GM12878 (cell line): ENCODE measurements around the gene OR1I1. TPM values are rescaled to one million over a fixed set of nuclear protein-coding genes. Genes with fewer than 3 reads are reported as not detected.

ENCODE experiments used
- ATAC-seq: fragments of 200-7000 bp; cut with Tn5 transposase; 3 replicates; pipeline ENCODE4 v1.9.1; 2020; ENCODE audit warnings: mild to moderate bottlenecking, moderate library complexity
- BruUV-seq: library from RNA; stranded (reverse); fragments of 400-500 nt; replicated peaks from 2 replicates; lab custom pipeline; 2021; lab: Mats Ljungman, UMichigan
- CTCF ChIA-PET: fragments of 300-600 bp; sonication (Branson Sonifier 250); formaldehyde crosslinking; extraction: SDS; loops from one replicate; lab custom pipeline; 2021; ENCODE audit warnings: inconsistent platforms; lab: Yijun Ruan, JAX
- POLR2A ChIA-PET: fragments of 350-600 bp; formaldehyde crosslinking; extraction: SDS; loops from one replicate; lab custom pipeline; 2021; ENCODE audit warnings: inconsistent platforms; lab: Charles Lee
- RAD21 ChIA-PET: fragments of 300-600 bp; sonication (Branson Sonifier 250); formaldehyde crosslinking; loops from one replicate; lab custom pipeline; 2023; ENCODE audit warnings: antibody characterized with exemption; ENCODE audit not compliant: unreplicated experiment; lab: Charles Lee
- SMC1A ChIA-PET: fragments of 300-600 bp; sonication (Branson Sonifier 250); formaldehyde crosslinking; loops from one replicate; lab custom pipeline; 2023; ENCODE audit not compliant: unreplicated experiment, uncharacterized antibody; lab: Charles Lee
- DNase-seq: peaks from one replicate; pipeline ENCODE4 v3.0.0-alpha.2; 2011; ENCODE audit warnings: low read depth, low spot score
- FAIRE-seq: peaks from 3 replicates; lab custom pipeline; 2011; peaks lifted over from hg19 to GRCh38; lab: Jason Lieb, UNC
- H2AFZ ChIP-seq: 2 replicates; pipeline ENCODE4 v1.6.0; 2011; ENCODE audit warnings: low read depth, low read length, control low read depth; ENCODE audit not compliant: control insufficient read depth
- H3K27ac ChIP-seq: 2 replicates; pipeline ENCODE4 v1.5.1; 2011; ENCODE audit warnings: control low read depth; ENCODE audit not compliant: control insufficient read depth, insufficient read depth
- H3K27me3 ChIP-seq, 2 experiments: replicated peaks in 1 of 2; 2 replicates each; pipeline versions ENCODE4 v1.6.0 to v1.6.1; 2011; ENCODE audit warnings: low read length in 1 of 2; ENCODE audit not compliant: control insufficient read depth in 2 of 2, insufficient read depth in 2 of 2
- H3K36me3 ChIP-seq, 2 experiments: 2 replicates each; pipeline ENCODE4 v1.5.1; 2011; ENCODE audit warnings: low read length in 1 of 2; ENCODE audit not compliant: control insufficient read depth in 2 of 2, insufficient read depth in 2 of 2
- H3K4me1 ChIP-seq: 2 replicates; pipeline ENCODE4 v1.6.1; 2011; ENCODE audit warnings: mild to moderate bottlenecking, low read length, moderate library complexity, mixed read lengths; ENCODE audit not compliant: control insufficient read depth, insufficient read depth
- H3K4me2 ChIP-seq: 2 replicates; pipeline ENCODE4 v1.6.0; 2011; ENCODE audit warnings: control low read depth; ENCODE audit not compliant: control insufficient read depth, insufficient read depth
- H3K4me3 ChIP-seq: fragments of 200-600 bp; sonication (generic); 2 replicates; pipeline ENCODE4 v1.5.1; 2016
- H3K79me2 ChIP-seq: 2 replicates; pipeline ENCODE4 v1.6.0; 2011; ENCODE audit warnings: low read length; ENCODE audit not compliant: control insufficient read depth, insufficient read depth
- H3K9ac ChIP-seq: 2 replicates; pipeline ENCODE4 v1.8.0; 2011; ENCODE audit warnings: low read length, control low read depth, mixed read lengths; ENCODE audit not compliant: control insufficient read depth, insufficient read depth
- H3K9me3 ChIP-seq: replicated peaks from 3 replicates; pipeline ENCODE4 v1.5.1; 2011; ENCODE audit warnings: mild to moderate bottlenecking, low read length; ENCODE audit not compliant: control insufficient read depth, insufficient read depth
- H4K20me1 ChIP-seq: 2 replicates; pipeline ENCODE4 v1.6.0; 2011; ENCODE audit not compliant: control insufficient read depth, insufficient read depth
- IRF5 ChIP-seq: fragments of 450-650 bp; IDR thresholded peaks from 2 replicates; pipeline ENCODE4 v1.6.1; 2017; ENCODE audit warnings: borderline replicate concordance
- RAD51 ChIP-seq: fragments of 450-650 bp; IDR thresholded peaks from 2 replicates; pipeline ENCODE4 v1.6.1; 2016; ENCODE audit warnings: moderate library complexity, mild to moderate bottlenecking, inconsistent platforms
- SP1 ChIP-seq: IDR thresholded peaks from one replicate; pipeline ENCODE4 v1.6.1; 2011; ENCODE audit warnings: low read depth, low read length
- SUZ12 ChIP-seq: fragments of 200-600 bp; sonication (generic); IDR thresholded peaks from one replicate; pipeline ENCODE4 v1.6.1; 2018; ENCODE audit warnings: antibody characterized with exemption, mild to moderate bottlenecking; ENCODE audit not compliant: unreplicated experiment
- TCF12 ChIP-seq: IDR thresholded peaks from 2 replicates; pipeline ENCODE4 v1.6.1; 2011; ENCODE audit warnings: low read depth, mild to moderate bottlenecking, low read length
- ZNF207 ChIP-seq: fragments of 450-650 bp; IDR thresholded peaks from 2 replicates; pipeline ENCODE4 v1.6.1; 2014; ENCODE audit warnings: antibody characterized with exemption, mild to moderate bottlenecking, borderline replicate concordance
- ZNF384 ChIP-seq: IDR thresholded peaks from 2 replicates; pipeline ENCODE4 v1.6.1; 2012; ENCODE audit warnings: low read depth, mild to moderate bottlenecking, low read length, improper control_type of control experiment, borderline replicate concordance
- WGBS: methylation state at CpG from one replicate; pipeline ENCODE4 v1.1.6; 2016; ENCODE audit warnings: low lambda C conversion rate; ENCODE audit not compliant: insufficient replicate concordance, insufficient coverage; ENCODE audit errors: missing lambda C conversion rate; 5-methylcytosine and 5-hydroxymethylcytosine counted together
- in situ Hi-C: fragments of 300-500 bp; cut with MboI; formaldehyde crosslinking; loops from 9 replicates; pipeline ENCODE4 v1.14.3; 2018; ENCODE audit warnings: mixed read lengths
- intact Hi-C: fragments of 100-400 bp; cut with micrococcal nuclease; formaldehyde crosslinking; loops from one replicate; pipeline ENCODE4 v1.14.2; 2022; ENCODE audit not compliant: unreplicated experiment
- polyA plus RNA-seq, 11 experiments: library from polyadenylated mRNA; depleted of rRNA in 4 of 11; unstranded in 6 of 11; stranded (reverse) in 5 of 11; fragments of >200 nt; fragmentation: Nextera tagmentation in 4 of 11; fragmentation: Illumina TruSeq in 1 of 11; extraction: Ambion mirVana in 4 of 11; extraction: Trizol in 1 of 11; gene quantifications; 1 replicate in 1 of 11; 2 replicates in 10 of 11; pipeline versions ENCODE4 v1.2.1 to v1.2.3, GENCODE V29; 2011 to 2016; ENCODE audit warnings: inconsistent platforms in 2 of 11, missing spikeins in 2 of 11, low read depth in 1 of 11
- total RNA-seq, 4 experiments: library from RNA; depleted of rRNA in 3 of 4; stranded (reverse); fragments of >200 nt in 3 of 4; fragmentation: Illumina TruSeq in 1 of 4; extraction: Trizol in 1 of 4; gene quantifications; 2 replicates each; pipeline versions ENCODE4 v1.2.1 to v1.2.3, GENCODE V29; 2013 to 2021
- TF ChIP-seq, protein P1 (sequence below): fragments of 450-650 bp; IDR thresholded peaks from 2 replicates; pipeline ENCODE4 v1.6.1; 2018; ENCODE audit warnings: borderline replicate concordance, mild to moderate bottlenecking; ENCODE audit not compliant: partially characterized antibody

The OR1I1 gene
- total and polyA plus RNA-seq, 10 of the 15 experiments (the other 5 are each of a cell fraction or from before 2014, with no cell fraction given) = not detected

- TF ChIP-seq ZNF207 = no peak
These were observed 39.2 kb upstream of the OR1I1 start (continued) for GRCh38 chr19:15042826-15043225.

DNA sequence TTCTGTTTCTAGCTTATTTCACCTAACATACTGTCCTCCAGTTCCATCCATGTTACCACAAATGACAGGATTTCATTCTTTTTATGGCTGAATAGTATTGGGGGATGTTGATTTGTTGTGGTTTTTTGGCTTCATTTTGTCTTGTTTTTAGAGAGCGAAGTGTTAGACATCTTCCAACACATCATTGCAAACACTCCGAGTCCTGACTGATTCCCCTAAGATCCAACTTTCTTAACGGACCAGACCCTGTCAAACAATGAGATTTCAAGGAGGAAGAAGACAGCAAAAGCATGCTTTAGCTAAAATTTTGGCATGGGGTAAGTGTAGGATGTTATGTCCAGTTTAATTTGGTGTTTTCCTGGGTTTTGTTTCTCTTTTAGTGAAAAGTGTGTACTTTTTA is 36.5 kb upstream of the OR1I1 start:
- H2AFZ ChIP-seq = no peak overlapping the region
- POLR2A ChIA-PET = no interaction called here
- ATAC-seq (no peak), DNase-seq (no peak), FAIRE-seq (no peak)
- H3K27ac ChIP-seq = no peak overlapping the region
- no peaks in the 10 kb centered on the region for H3K27me3 ChIP-seq
- RAD21 ChIA-PET = no interaction called here
- CTCF ChIA-PET = no interaction called here
- no peaks in the 10 kb centered on the region for H4K20me1 ChIP-seq
- no TSS peak for BruUV-seq
- H3K4me1 ChIP-seq = no peaks in the 10 kb centered on the region
- intact Hi-C loops = no loop called here
- TF ChIP-seq RAD51 = no peak
- no peak for TF ChIP-seq SP1
- no peak for TF ChIP-seq IRF5
- no peak for TF ChIP-seq TCF12
- 16% methylated on average over 3 of the region's 3 CpGs for WGBS
- no peak overlapping the region for H3K4me2 ChIP-seq
- in situ Hi-C loops = no loop called here
- SMC1A ChIA-PET = interaction anchor here (0.6 kb wide), 1 partner anchor 319 kb away, joined by 3 read pairs; no protein-coding TSS in a partner anchor
- no peaks in the 10 kb centered on the region for H3K79me2 ChIP-seq
- no peaks in the 10 kb centered on the region for H3K36me3 ChIP-seq
- H3K9me3 ChIP-seq = no peaks in the 10 kb centered on the region
- no peak overlapping the region for H3K4me3 ChIP-seq
- no peak overlapping the region for H3K9ac ChIP-seq

GRCh38 chr19:15047680-15048079 is 34.3 kb upstream of the OR1I1 start:
- Histone ChIP-seq H3K4me1 (no peaks in the 10 kb centered on the region), H3K9ac (no peak overlapping the region), H3K9me3 (no peaks in the 10 kb centered on the region), H3K79me2 (no peaks in the 10 kb centered on the region), H2AFZ (no peak overlapping the region), H4K20me1 (no peaks in the 10 kb centered on the region), H3K4me2 (no peak overlapping the region), H3K27me3 (no peaks in the 10 kb centered on the region), H3K4me3 (no peak overlapping the region)
- CTCF ChIA-PET = no interaction called here
- in situ Hi-C loops = no loop called here
- intact Hi-C loops = no loop called here
- ATAC-seq (no peak), FAIRE-seq (no peak)
- SMC1A ChIA-PET = no interaction called here
- POLR2A ChIA-PET = no interaction called here
- no TSS peak for BruUV-seq
- 46% methylated on average over 11 of the region's 11 CpGs for WGBS
- RAD21 ChIA-PET = no interaction called here
- TF ChIP-seq SUZ12 (no peak), ZNF384 (no peak)
- TF ChIP-seq, protein P1, sequence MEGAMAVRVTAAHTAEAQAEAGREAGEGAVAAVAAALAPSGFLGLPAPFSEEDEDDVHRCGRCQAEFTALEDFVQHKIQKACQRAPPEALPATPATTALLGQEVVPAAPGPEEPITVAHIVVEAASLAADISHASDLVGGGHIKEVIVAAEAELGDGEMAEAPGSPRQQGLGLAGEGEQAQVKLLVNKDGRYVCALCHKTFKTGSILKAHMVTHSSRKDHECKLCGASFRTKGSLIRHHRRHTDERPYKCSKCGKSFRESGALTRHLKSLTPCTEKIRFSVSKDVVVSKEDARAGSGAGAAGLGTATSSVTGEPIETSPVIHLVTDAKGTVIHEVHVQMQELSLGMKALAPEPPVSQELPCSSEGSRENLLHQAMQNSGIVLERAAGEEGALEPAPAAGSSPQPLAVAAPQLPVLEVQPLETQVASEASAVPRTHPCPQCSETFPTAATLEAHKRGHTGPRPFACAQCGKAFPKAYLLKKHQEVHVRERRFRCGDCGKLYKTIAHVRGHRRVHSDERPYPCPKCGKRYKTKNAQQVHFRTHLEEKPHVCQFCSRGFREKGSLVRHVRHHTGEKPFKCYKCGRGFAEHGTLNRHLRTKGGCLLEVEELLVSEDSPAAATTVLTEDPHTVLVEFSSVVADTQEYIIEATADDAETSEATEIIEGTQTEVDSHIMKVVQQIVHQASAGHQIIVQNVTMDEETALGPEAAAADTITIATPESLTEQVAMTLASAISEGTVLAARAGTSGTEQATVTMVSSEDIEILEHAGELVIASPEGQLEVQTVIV = no peak
- TF ChIP-seq, all 136 proteins: peak for 0
- H3K27ac ChIP-seq = no peak overlapping the region
- no peaks in the 10 kb centered on the region for H3K36me3 ChIP-seq
- no peak for DNase-seq
